Transverse colon (tissue), 4 donors: Measurements from ENCODE around the gene DPP8. TPM values are rescaled to one million over a fixed set of nuclear protein-coding genes. Genes with fewer than 3 reads are reported as not detected.
"Not testable (repeated sequence)": the region's sequence is repeated elsewhere in the genome, so short reads cannot be mapped to it uniquely, and the experiment has no call there.

Experiments
- DNase-seq: peaks from one replicate; pipeline ENCODE4 v3.0.0-alpha.2; 2019
- H3K27ac ChIP-seq, 4 donors: fragments of 200-600 bp; sonication (generic); 2 replicates each; pipeline ENCODE4 v1.5.1; 2016 to 2018; ENCODE audit warnings: inconsistent platforms in 4 of 4
- H3K27me3 ChIP-seq: fragments of 200-600 bp; sonication (generic); 2 replicates; pipeline ENCODE4 v1.5.1; 2017; ENCODE audit warnings: inconsistent platforms
- H3K36me3 ChIP-seq, 4 donors: fragments of 200-600 bp; sonication (generic); 2 replicates each; pipeline ENCODE4 v1.5.1; 2017 to 2019; ENCODE audit warnings: inconsistent platforms in 4 of 4
- H3K4me1 ChIP-seq, 4 donors: fragments of 200-600 bp; sonication (generic); 2 replicates each; pipeline ENCODE4 v1.5.1; 2017 to 2020; ENCODE audit warnings: inconsistent platforms in 4 of 4
- H3K4me3 ChIP-seq, 4 donors: fragments of 200-600 bp; sonication (generic); 1 replicate in 1 of 4; 2 replicates in 3 of 4; pipeline versions ENCODE4 v1.5.1 to v1.6.1; 2017 to 2019; ENCODE audit warnings: inconsistent platforms in 4 of 4
- H3K9me3 ChIP-seq, 2 donors: fragments of 200-600 bp; sonication (generic); 2 replicates each; pipeline ENCODE4 v1.5.1; 2017 to 2019; ENCODE audit warnings: inconsistent platforms in 2 of 2
- CTCF ChIP-seq, 5 experiments: fragments of 200-600 bp in 3 of 5; fragments of 450-650 bp in 2 of 5; sonication (generic) in 3 of 5; IDR thresholded peaks; 1 replicate in 2 of 5; 2 replicates in 3 of 5; pipeline ENCODE4 v1.5.1; 2016 to 2017; ENCODE audit warnings: antibody characterized with exemption in 5 of 5, inconsistent platforms in 3 of 5, mild to moderate bottlenecking in 2 of 5, moderate library complexity in 1 of 5
- EP300 ChIP-seq: sonication (generic); formaldehyde crosslinking; IDR thresholded peaks from one replicate; pipeline ENCODE4 v1.6.1; 2017; ENCODE audit warnings: antibody characterized with exemption, low read depth
- POLR2A ChIP-seq: fragments of 450-650 bp; IDR thresholded peaks from one replicate; pipeline ENCODE4 v1.6.1; 2016; ENCODE audit warnings: antibody characterized with exemption, mild to moderate bottlenecking, moderate library complexity
- POLR2AphosphoS5 ChIP-seq, 3 donors: sonication (generic); formaldehyde crosslinking; IDR thresholded peaks; one replicate each; pipeline ENCODE4 v1.6.1; 2016; ENCODE audit warnings: antibody characterized with exemption in 3 of 3
- WGBS, 2 donors: methylation state at CpG; one replicate each; pipeline ENCODE4 v1.1.5; 2018; ENCODE audit warnings: low coverage in 1 of 2; 5-methylcytosine and 5-hydroxymethylcytosine counted together
- in situ Hi-C, 4 donors: fragments of 200-750 bp; cut with MboI; loops; one replicate each; pipeline versions ENCODE4 v1.15.0 to v1.15.1; 2017; ENCODE audit warnings: low sequenced_read_pairs in 3 of 4, low pct_ligation_motif_present in 1 of 4, low pct_unique_long_range_greater_than_20kb in 1 of 4
- intact Hi-C: fragments of 100-400 bp; cut with DNase I; formaldehyde crosslinking; loops from one replicate; pipeline ENCODE4 v1.15.1; 2023; ENCODE audit warnings: low total_unique reads
- total RNA-seq, 4 donors: library from RNA; depleted of rRNA; stranded (reverse); fragments of >200 nt; gene quantifications; one replicate each; pipeline ENCODE4 v1.1.0, GENCODE V29; 2016

DPP8 gene
- total RNA-seq, 4 donors from 2014 or later: 20.2 to 66.5 (median 35.7) TPM

GRCh38 chr15:65558336-65558735, 40.8 kb upstream of the DPP8 start:
- no peak for DNase-seq
- Histone ChIP-seq H3K4me3 (no peak overlapping the region), H3K36me3 (no peaks in the 10 kb centered on the region), H3K9me3 (no peaks in the 10 kb centered on the region), H3K4me1 (no peaks in the 10 kb centered on the region), H3K27ac (no peak overlapping the region), H3K27me3 (no peaks in the 10 kb centered on the region)
- TF ChIP-seq POLR2AphosphoS5 (IDR thresholded peaks at IDR 0.05): no peak
- TF ChIP-seq POLR2A: no peak
- TF ChIP-seq EP300: no peak
- no peak for TF ChIP-seq CTCF (IDR thresholded peaks at IDR 0.05)
- in situ Hi-C loops: no loop called here
- intact Hi-C loops: no loop called here
- 94 to 97% methylated on average over 4 to 5 of the region's 5 CpGs for WGBS, 2 donors

- no peak overlapping the region for H3K4me3 ChIP-seq
- TF ChIP-seq POLR2A (no peak), EP300 (no peak)
- no peaks in the 10 kb centered on the region for H3K4me1 ChIP-seq
- WGBS, 2 donors: 95 to 100% methylated on average over 2 to 7 of the region's 7 CpGs
- DNase-seq: no peak
- no peaks in the 10 kb centered on the region for H3K36me3 ChIP-seq
- intact Hi-C loops (no loop called here), in situ Hi-C loops (no loop called here)
- no peaks in the 10 kb centered on the region for H3K27me3 ChIP-seq
- no peaks in the 10 kb centered on the region for H3K9me3 ChIP-seq
- no peak overlapping the region for H3K27ac ChIP-seq
Measured at GRCh38 chr15:65556622-65557021, 39.1 kb upstream of the DPP8 start.

GRCh38 chr15:65553691-65554090, 36.2 kb upstream of the DPP8 start:
- in situ Hi-C loops: no loop called here
- no peaks in the 10 kb centered on the region for H3K27me3 ChIP-seq
- 92 to 93% methylated on average over 3 of the region's 3 CpGs for WGBS, 2 donors
- no peaks in the 10 kb centered on the region for H3K9me3 ChIP-seq
- H3K4me3 ChIP-seq: no peak overlapping the region
- TF ChIP-seq POLR2AphosphoS5 (IDR thresholded peaks at IDR 0.05): no peak
- TF ChIP-seq POLR2A: no peak
- no peak for TF ChIP-seq EP300
- no peak for TF ChIP-seq CTCF (IDR thresholded peaks at IDR 0.05)
- no peaks in the 10 kb centered on the region for H3K4me1 ChIP-seq
- DNase-seq: no peak
- intact Hi-C loops: no loop called here
- no peak overlapping the region for H3K27ac ChIP-seq
- no peaks in the 10 kb centered on the region for H3K36me3 ChIP-seq

GRCh38 chr15:65552851-65553250, 35.4 kb upstream of the DPP8 start:
- H3K27me3 ChIP-seq, H3K4me1 ChIP-seq, H3K4me3 ChIP-seq, DNase-seq, in situ Hi-C loops, intact Hi-C loops, H3K27ac ChIP-seq, H3K9me3 ChIP-seq, H3K36me3 ChIP-seq: not testable (repeated sequence)
- WGBS, 2 donors: 92 to 96% methylated on average over 4 of the region's 6 CpGs

GRCh38 chr15:65551183-65551582, 33.7 kb upstream of the DPP8 start:
- no peak overlapping the region for H3K27ac ChIP-seq
- intact Hi-C loops: no loop called here
- no peak overlapping the region for H3K4me3 ChIP-seq
- H3K4me1 ChIP-seq: no peaks in the 10 kb centered on the region
- WGBS, 2 donors: 67 to 68% methylated on average over 2 of the region's 2 CpGs
- DNase-seq: no peak
- no peaks in the 10 kb centered on the region for H3K27me3 ChIP-seq
- no peaks in the 10 kb centered on the region for H3K36me3 ChIP-seq
- in situ Hi-C loops: no loop called here
- H3K9me3 ChIP-seq: no peaks in the 10 kb centered on the region
- TF ChIP-seq POLR2A (no peak), CTCF (IDR thresholded peaks at IDR 0.05) (no peak), EP300 (no peak), POLR2AphosphoS5 (IDR thresholded peaks at IDR 0.05) (no peak)
